Upper lobe of left lung (tissue), 6 donors: ENCODE data around the gene OR51A2. TPM values are rescaled to one million over a fixed set of nuclear protein-coding genes. Genes with fewer than 3 reads are reported as not detected.

Source experiments
- ATAC-seq, 2 donors: fragments of 200-7000 bp; cut with Tn5 transposase; one replicate each; pipeline ENCODE4 v1.9.1; 2022; ENCODE audit warnings: mild to moderate bottlenecking in 2 of 2, moderate library complexity in 2 of 2; ENCODE audit not compliant: low FRiP score in 2 of 2
- DNase-seq, 2 donors: peaks; one replicate each; pipeline ENCODE4 v3.0.0-alpha.2; 2019 to 2020
- H3K27ac ChIP-seq, 4 donors: fragments of 200-600 bp; sonication (generic); one replicate each; pipeline ENCODE4 v1.5.1; 2016 to 2019
- H3K27me3 ChIP-seq, 4 donors: fragments of 200-600 bp; sonication (generic); one replicate each; pipeline ENCODE4 v1.5.1; 2017 to 2019
- H3K36me3 ChIP-seq, 4 donors: fragments of 200-600 bp; sonication (generic); one replicate each; pipeline ENCODE4 v1.5.1; 2016 to 2019
- H3K4me1 ChIP-seq, 4 donors: fragments of 200-600 bp; sonication (generic); one replicate each; pipeline ENCODE4 v1.5.1; 2018 to 2019
- H3K4me3 ChIP-seq, 4 donors: fragments of 200-600 bp; sonication (generic); one replicate each; pipeline ENCODE4 v1.5.1; 2017 to 2019; ENCODE audit warnings: mild to moderate bottlenecking in 2 of 4, moderate library complexity in 1 of 4
- H3K9me3 ChIP-seq, 4 donors: fragments of 200-600 bp; sonication (generic); one replicate each; pipeline ENCODE4 v1.5.1; 2018 to 2019
- EP300 ChIP-seq, 4 donors: sonication (generic); formaldehyde crosslinking; IDR thresholded peaks; one replicate each; pipeline ENCODE4 v1.5.1; 2017; ENCODE audit warnings: antibody characterized with exemption in 4 of 4, control low read depth in 2 of 4
- POLR2A ChIP-seq, 4 donors: fragments of 450-650 bp; IDR thresholded peaks; one replicate each; pipeline ENCODE4 v1.5.1; 2016 to 2017; ENCODE audit warnings: antibody characterized with exemption in 4 of 4, mild to moderate bottlenecking in 2 of 4
- POLR2AphosphoS5 ChIP-seq, 2 donors: sonication (generic); formaldehyde crosslinking; IDR thresholded peaks; one replicate each; pipeline ENCODE4 v1.5.1; 2017; ENCODE audit warnings: antibody characterized with exemption in 2 of 2
- WGBS, 2 donors: methylation state at CpG; one replicate each; pipeline ENCODE4 v1.1.5; 2017 to 2018; 5-methylcytosine and 5-hydroxymethylcytosine counted together
- total RNA-seq, 6 donors: library from RNA; depleted of rRNA in 4 of 6; stranded (reverse); fragments of >200 nt in 4 of 6; gene quantifications; one replicate each; pipeline versions ENCODE4 v1.1.0 to v1.2.1, GENCODE V29; 2016 to 2021
- TF ChIP-seq, protein P1 (sequence below), 6 experiments: fragments of 450-650 bp in 4 of 6; fragments of 200-600 bp in 2 of 6; sonication (generic) in 2 of 6; IDR thresholded peaks; one replicate each; pipeline ENCODE4 v1.5.1; 2016 to 2019; ENCODE audit warnings: antibody characterized with exemption in 6 of 6
- donor health status: DM: no; HTN: no; CAD: no; lungs with moderate emphysema.
- donor health status: DM: no; HTN: yes; CAD: no; lungs with severe emphysema.

The OR51A2 gene
- total RNA-seq, 6 donors from 2014 or later: not detected

DNA sequence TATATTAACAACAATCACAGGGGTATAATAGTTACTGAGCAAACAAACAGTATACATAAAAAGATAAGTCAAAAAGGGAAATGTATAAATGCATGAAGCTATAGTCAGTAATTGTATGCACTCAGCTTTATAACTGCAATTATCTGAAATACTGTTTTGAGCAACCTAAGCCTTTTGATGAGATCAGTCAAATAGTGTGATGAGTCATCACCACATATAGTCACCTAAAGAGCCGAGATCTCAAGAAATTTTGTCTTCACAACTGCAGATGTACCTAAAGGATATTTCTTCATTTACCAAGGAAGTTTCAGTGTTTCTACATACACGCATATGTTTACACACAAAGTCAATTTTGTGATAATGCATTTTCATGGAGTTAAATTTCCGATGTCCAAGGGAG is 5.4 kb upstream of the OR51A2 start:
- TF ChIP-seq POLR2AphosphoS5 (IDR thresholded peaks at IDR 0.05) (no peak), EP300 (IDR thresholded peaks at IDR 0.05) (no peak)
- Histone ChIP-seq H3K9me3 (no peaks in the 10 kb centered on the region), H3K4me3 (no peak overlapping the region), H3K36me3 (no peaks in the 10 kb centered on the region), H3K27me3 (no peaks in the 10 kb centered on the region), H3K4me1 (no peaks in the 10 kb centered on the region), H3K27ac (no peak overlapping the region)
- DNase-seq (no peak), ATAC-seq (no peak)
- 76 to 90% methylated on average over 3 of the region's 3 CpGs for WGBS, 2 donors

DNA sequence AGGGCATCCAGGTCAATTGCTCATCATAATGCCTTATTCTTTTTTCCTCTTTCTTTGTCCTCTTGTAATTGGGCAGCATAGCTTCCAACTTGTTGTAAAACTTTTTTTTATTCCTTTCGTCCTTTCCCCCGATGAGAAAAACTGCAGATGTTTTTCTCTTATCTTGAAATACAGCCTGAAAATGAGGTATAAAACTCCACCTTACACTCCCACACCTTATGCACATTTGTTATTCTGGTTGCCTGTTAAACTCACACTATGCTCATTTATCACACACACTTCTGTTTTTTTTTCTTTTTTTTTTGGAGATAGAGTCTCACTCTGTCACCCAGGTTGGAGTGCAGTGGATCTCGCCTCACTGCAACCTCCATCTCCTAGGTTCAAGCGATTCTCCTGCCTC is 1.9 kb upstream of the OR51A2 start:
- TF ChIP-seq EP300 (IDR thresholded peaks at IDR 0.05) (no peak), POLR2AphosphoS5 (IDR thresholded peaks at IDR 0.05) (no peak), POLR2A (IDR thresholded peaks at IDR 0.05) (no peak)
- TF ChIP-seq, protein P1, sequence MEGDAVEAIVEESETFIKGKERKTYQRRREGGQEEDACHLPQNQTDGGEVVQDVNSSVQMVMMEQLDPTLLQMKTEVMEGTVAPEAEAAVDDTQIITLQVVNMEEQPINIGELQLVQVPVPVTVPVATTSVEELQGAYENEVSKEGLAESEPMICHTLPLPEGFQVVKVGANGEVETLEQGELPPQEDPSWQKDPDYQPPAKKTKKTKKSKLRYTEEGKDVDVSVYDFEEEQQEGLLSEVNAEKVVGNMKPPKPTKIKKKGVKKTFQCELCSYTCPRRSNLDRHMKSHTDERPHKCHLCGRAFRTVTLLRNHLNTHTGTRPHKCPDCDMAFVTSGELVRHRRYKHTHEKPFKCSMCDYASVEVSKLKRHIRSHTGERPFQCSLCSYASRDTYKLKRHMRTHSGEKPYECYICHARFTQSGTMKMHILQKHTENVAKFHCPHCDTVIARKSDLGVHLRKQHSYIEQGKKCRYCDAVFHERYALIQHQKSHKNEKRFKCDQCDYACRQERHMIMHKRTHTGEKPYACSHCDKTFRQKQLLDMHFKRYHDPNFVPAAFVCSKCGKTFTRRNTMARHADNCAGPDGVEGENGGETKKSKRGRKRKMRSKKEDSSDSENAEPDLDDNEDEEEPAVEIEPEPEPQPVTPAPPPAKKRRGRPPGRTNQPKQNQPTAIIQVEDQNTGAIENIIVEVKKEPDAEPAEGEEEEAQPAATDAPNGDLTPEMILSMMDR (IDR thresholded peaks at IDR 0.05): no peak
- H3K27me3 ChIP-seq: no peaks in the 10 kb centered on the region
- H3K9me3 ChIP-seq: no peaks in the 10 kb centered on the region
- ATAC-seq: no peak
- H3K36me3 ChIP-seq: no peaks in the 10 kb centered on the region
- no peak for DNase-seq
- no peak overlapping the region for H3K4me3 ChIP-seq
- WGBS, 2 donors: 79 to 82% methylated on average over 4 of the region's 4 CpGs
- no peak overlapping the region for H3K27ac ChIP-seq
- H3K4me1 ChIP-seq: no peaks in the 10 kb centered on the region

DNA sequence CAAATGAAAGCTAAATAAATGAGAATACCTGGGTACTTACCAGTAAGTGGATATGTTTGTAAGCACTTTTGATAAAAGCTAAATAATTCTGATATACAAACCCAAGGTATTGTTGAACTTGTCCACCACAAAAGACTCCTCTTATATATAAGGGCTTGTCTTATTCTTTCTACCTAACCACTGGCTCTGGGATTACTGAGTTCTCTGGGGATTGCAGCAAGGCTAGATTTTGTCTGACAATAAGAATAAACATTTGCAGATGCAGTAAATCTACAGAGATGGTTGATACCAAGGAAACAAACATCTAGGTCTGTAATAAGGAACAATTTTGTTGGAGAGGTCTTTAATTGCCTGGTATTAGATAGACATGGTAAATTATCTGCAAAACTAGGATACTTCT is 8.0 kb downstream of the OR51A2 start, which contains the start of gene OR51A4:
Gene OR51A4 (minus strand): TSS at position 101 of the 400 bp plus-strand sequence. CDS start 505 bp downstream, outside the sequence.
- Histone ChIP-seq H3K27ac (no peak within 1 kb of the TSS), H3K4me3 (no peak within 1 kb of the TSS), H3K9me3 (no peaks in the 10 kb centered on the region), H3K27me3 (no peaks in the 10 kb centered on the region), H3K36me3 (no peaks in the 10 kb centered on the region), H3K4me1 (no peaks in the 10 kb centered on the region)
- no peak for ATAC-seq
- no peak for TF ChIP-seq EP300 (IDR thresholded peaks at IDR 0.05)
- TF ChIP-seq POLR2AphosphoS5 (IDR thresholded peaks at IDR 0.05): no peak
- TF ChIP-seq, protein P1 (IDR thresholded peaks at IDR 0.05): no peak
- TF ChIP-seq POLR2A (IDR thresholded peaks at IDR 0.05): no peak
- DNase-seq: no peak

DNA sequence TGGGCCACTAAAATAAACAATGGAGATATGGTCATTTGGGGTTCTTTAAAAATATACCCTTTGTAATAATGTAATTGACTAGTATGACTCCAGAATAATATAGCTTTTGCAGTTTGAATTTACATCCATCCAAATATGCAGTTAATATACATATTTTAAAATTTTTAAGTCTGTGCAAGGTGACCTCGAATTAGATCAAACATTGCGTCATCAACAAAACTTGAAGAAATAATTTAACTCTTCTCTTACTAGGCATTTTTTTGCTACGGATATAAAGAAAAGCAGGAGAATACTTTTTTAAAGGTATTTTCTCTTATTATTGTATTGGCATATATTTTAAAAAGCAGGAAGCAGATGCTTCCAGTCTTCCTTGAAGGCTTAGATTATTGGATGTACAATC is 18.8 kb downstream of the OR51A2 start:
- H3K36me3 ChIP-seq: no peaks in the 10 kb centered on the region
- no peak for ATAC-seq

DNA sequence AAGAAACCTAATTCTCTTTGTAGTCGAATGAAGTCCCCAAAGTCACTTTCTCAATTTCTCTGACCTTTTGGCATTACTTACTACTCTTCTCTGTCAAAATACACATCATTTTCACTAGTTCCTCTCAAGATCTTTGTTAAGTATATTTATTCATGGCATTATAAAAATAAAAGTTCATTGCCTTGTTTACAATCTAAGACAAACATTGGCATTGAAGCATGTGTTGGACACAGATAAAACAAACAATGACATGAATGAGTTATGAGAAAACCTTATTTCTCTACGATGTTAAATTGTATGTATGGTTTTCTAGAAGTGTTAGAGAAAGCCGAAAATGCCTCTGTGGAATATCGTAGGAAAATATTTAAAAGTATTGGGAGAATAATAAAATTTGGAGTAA is 22.8 kb downstream of the OR51A2 start:
- no peaks in the 10 kb centered on the region for H3K36me3 ChIP-seq
- 75% methylated on average over 4 of the region's 4 CpGs for WGBS, 2 donors
- no peak overlapping the region for H3K27ac ChIP-seq
- TF ChIP-seq POLR2A (IDR thresholded peaks at IDR 0.05): no peak
- TF ChIP-seq EP300 (IDR thresholded peaks at IDR 0.05): no peak
- no peak for TF ChIP-seq POLR2AphosphoS5 (IDR thresholded peaks at IDR 0.05)
- TF ChIP-seq, protein P1 (IDR thresholded peaks at IDR 0.05): no peak
- no peaks in the 10 kb centered on the region for H3K27me3 ChIP-seq
- H3K4me1 ChIP-seq: no peaks in the 10 kb centered on the region
- DNase-seq (no peak), ATAC-seq (no peak)
- H3K9me3 ChIP-seq: no peaks in the 10 kb centered on the region
- H3K4me3 ChIP-seq: no peak overlapping the region

More for the DNA sequence above, 18.8 kb downstream of the OR51A2 start:
- Histone ChIP-seq H3K27ac (no peak overlapping the region), H3K4me1 (no peaks in the 10 kb centered on the region), H3K9me3 (no peaks in the 10 kb centered on the region), H3K27me3 (no peaks in the 10 kb centered on the region), H3K4me3 (no peak overlapping the region)
- TF ChIP-seq, protein P1 (IDR thresholded peaks at IDR 0.05): no peak
- no peak for TF ChIP-seq POLR2AphosphoS5 (IDR thresholded peaks at IDR 0.05)
- no peak for TF ChIP-seq POLR2A (IDR thresholded peaks at IDR 0.05)
- no peak for TF ChIP-seq EP300 (IDR thresholded peaks at IDR 0.05)
- DNase-seq: no peak
- 75 to 77% methylated on average over 3 of the region's 3 CpGs for WGBS, 2 donors
